Kidney (tissue), 14 donors: ENCODE data around the gene DPP6. TPM values are rescaled to one million over a fixed set of nuclear protein-coding genes. Genes with fewer than 3 reads are reported as not detected.

Experiments
- DNase-seq, 5 donors: peaks; one replicate each; pipeline ENCODE4 v3.0.0-alpha.2; 2013 to 2020
- FAIRE-seq: peaks from 2 replicates; lab custom pipeline; 2012; peaks lifted over from hg19 to GRCh38; lab: Jason Lieb, UNC
- H3K27ac ChIP-seq, 2 donors: one replicate each; pipeline ENCODE4 v1.7.0; 2013; ENCODE audit warnings: low read depth in 2 of 2, low read length in 2 of 2, inconsistent platforms in 1 of 2
- H3K27me3 ChIP-seq: one replicate; pipeline ENCODE4 v1.7.1; 2013; ENCODE audit warnings: low read length, inconsistent platforms; ENCODE audit not compliant: control insufficient read depth, insufficient read depth
- H3K36me3 ChIP-seq, 3 donors: one replicate each; pipeline versions ENCODE4 v1.7.0 to v1.7.1; 2013; ENCODE audit warnings: low read length in 3 of 3, control low read depth in 1 of 3, inconsistent platforms in 1 of 3; ENCODE audit not compliant: insufficient read depth in 3 of 3, control insufficient read depth in 2 of 3
- H3K4me1 ChIP-seq, 3 donors: one replicate each; pipeline versions ENCODE4 v1.7.0 to v1.7.1; 2013; ENCODE audit warnings: low read length in 3 of 3, inconsistent platforms in 1 of 3, low read depth in 1 of 3; ENCODE audit not compliant: control insufficient read depth in 2 of 3, insufficient read depth in 2 of 3
- H3K4me3 ChIP-seq, 3 donors: one replicate each; pipeline versions ENCODE4 v1.7.0 to v1.8.1; 2013; ENCODE audit warnings: low read length in 3 of 3, control low read depth in 1 of 3, inconsistent platforms in 1 of 3
- H3K9ac ChIP-seq, 3 donors: one replicate each; pipeline versions ENCODE4 v1.7.0 to v1.7.1; 2013; ENCODE audit warnings: low read length in 3 of 3, control low read depth in 1 of 3, inconsistent platforms in 1 of 3
- H3K9me3 ChIP-seq, 3 donors: one replicate each; pipeline versions ENCODE4 v1.7.0 to v1.7.1; 2013; ENCODE audit warnings: low read length in 3 of 3, control low read depth in 1 of 3, inconsistent platforms in 1 of 3; ENCODE audit not compliant: control insufficient read depth in 2 of 3, insufficient read depth in 1 of 3
- CTCF ChIP-seq: IDR thresholded peaks from 3 replicates; pipeline ENCODE4 v1.5.1; 2012; ENCODE audit warnings: mild to moderate bottlenecking, moderate library complexity, borderline replicate concordance; ENCODE audit not compliant: insufficient read depth; ENCODE audit errors: extremely low read depth
- intact Hi-C: fragments of 100-400 bp; cut with DNase I; formaldehyde crosslinking; loops from one replicate; pipeline ENCODE4 v1.11.1; 2022
- polyA plus RNA-seq: library from polyadenylated mRNA; stranded (reverse); fragments of 350-450 nt; fragmentation: Illumina TruSeq; extraction: RNeasy Lipid Tissue Mini Kit (QIAGEN cat#74804); gene quantifications from one replicate; pipeline ENCODE4 v1.2.3, GENCODE V29; 2014; ENCODE audit warnings: low read depth, low replicate concordance; ENCODE audit not compliant: insufficient read depth
- total RNA-seq: library from RNA; stranded (reverse); fragmentation: NEBNext Ultra II Directional; extraction: Animal tissue kit (Norgen Biotek cat#: 25700); gene quantifications from one replicate; pipeline ENCODE4 v1.2.1, GENCODE V29; 2021
- donor health status: control.
- donor health status: control.
- donor health status: control.
- donor health status: control.
- donor health status: control.
- donor health status: DM: yes; HTN: yes; CAD: no.
- donor health status: Normal renal cell carcinoma (clear cell type).

Gene DPP6
- total and polyA plus RNA-seq, 2 donors from 2014 or later = 1.8 to 6.9 TPM

GRCh38 chr7:154909241-154910105, 857.3 kb downstream of the DPP6 start:
- Histone ChIP-seq H3K9me3 (peaks cover 0 to 4% (median 0%) of the 10 kb centered on the region in 3 donors), H3K27ac (no peak overlapping the region), H3K36me3 (no peaks in the 10 kb centered on the region), H3K9ac (no peak overlapping the region), H3K4me1 (peaks cover 0 to 2% (median 0%) of the 10 kb centered on the region in 3 donors), H3K4me3 (no peak overlapping the region), H3K27me3 (no peaks in the 10 kb centered on the region)
- no peak for TF ChIP-seq CTCF
- intact Hi-C loops = no loop called here
- no peak for FAIRE-seq
- peak in 1 of 5 donors; percentile 59 for DNase-seq

GRCh38 chr7:154910125-154910524, 857.9 kb downstream of the DPP6 start:
- DNase-seq = peak in 1 of 5 donors; percentile 41
- H3K9me3 ChIP-seq = peaks cover 0 to 4% (median 0%) of the 10 kb centered on the region in 3 donors
- H3K36me3 ChIP-seq = no peaks in the 10 kb centered on the region
- intact Hi-C loops = no loop called here
- peaks cover 0 to 2% (median 0%) of the 10 kb centered on the region in 3 donors for H3K4me1 ChIP-seq
- no peak overlapping the region for H3K27ac ChIP-seq
- no peak overlapping the region for H3K9ac ChIP-seq
- H3K4me3 ChIP-seq = no peak overlapping the region
- no peak for TF ChIP-seq CTCF
- FAIRE-seq = no peak
- H3K27me3 ChIP-seq = no peaks in the 10 kb centered on the region

- Histone ChIP-seq H3K4me1 (peaks cover 0 to 2% (median 0%) of the 10 kb centered on the region in 3 donors), H3K27me3 (peaks cover 2% of the 10 kb centered on the region), H3K4me3 (no peak overlapping the region), H3K9ac (no peak overlapping the region), H3K27ac (no peak overlapping the region), H3K36me3 (no peaks in the 10 kb centered on the region), H3K9me3 (peaks cover 0 to 4% (median 0%) of the 10 kb centered on the region in 3 donors)
- peak in 1 of 5 donors; percentile 13 for DNase-seq
- intact Hi-C loops = no loop called here
- FAIRE-seq = no peak
- TF ChIP-seq CTCF = no peak
Measured at GRCh38 chr7:154910977-154911376, 858.8 kb downstream of the DPP6 start.
